Stomach (tissue), 9 donors: ENCODE data around the gene SEC61G. TPM values are rescaled to one million over a fixed set of nuclear protein-coding genes. Genes with fewer than 3 reads are reported as not detected.

Source experiments
- DNase-seq, 2 donors: peaks; one replicate each; pipeline versions ENCODE4 v3.0.0 to v3.0.0-alpha.2; 2013 to 2019
- H3K27ac ChIP-seq, 5 donors: fragments of 200-600 bp in 4 of 5; sonication (generic) in 4 of 5; one replicate each; pipeline ENCODE4 v1.5.1; 2013 to 2019; ENCODE audit warnings: mild to moderate bottlenecking in 1 of 5, moderate library complexity in 1 of 5
- H3K27me3 ChIP-seq, 3 donors: fragments of 200-600 bp; sonication (generic); one replicate each; pipeline ENCODE4 v1.5.1; 2017 to 2019; ENCODE audit warnings: mixed run types in 1 of 3
- H3K36me3 ChIP-seq, 4 donors: fragments of 200-600 bp; sonication (generic); 1 replicate in 3 of 4; 2 replicates in 1 of 4; pipeline ENCODE4 v1.5.1; 2016 to 2019
- H3K4me1 ChIP-seq, 4 donors: fragments of 200-600 bp; sonication (generic); one replicate each; pipeline ENCODE4 v1.5.1; 2016 to 2019
- H3K4me3 ChIP-seq, 4 donors: fragments of 200-600 bp; sonication (generic) in 3 of 4; one replicate each; pipeline ENCODE4 v1.5.1; 2016 to 2019; ENCODE audit warnings: mild to moderate bottlenecking in 1 of 4
- H3K9me3 ChIP-seq, 4 donors: fragments of 200-600 bp; sonication (generic); one replicate each; pipeline ENCODE4 v1.5.1; 2016 to 2019
- EP300 ChIP-seq: sonication (generic); formaldehyde crosslinking; IDR thresholded peaks from one replicate; pipeline ENCODE4 v1.6.1; 2017; ENCODE audit warnings: antibody characterized with exemption
- POLR2A ChIP-seq, 4 donors: fragments of 450-650 bp; IDR thresholded peaks; one replicate each; pipeline ENCODE4 v1.6.1; 2016; ENCODE audit warnings: antibody characterized with exemption in 4 of 4, control low read depth in 2 of 4, mild to moderate bottlenecking in 1 of 4, moderate library complexity in 1 of 4
- POLR2AphosphoS5 ChIP-seq, 3 donors: sonication (generic); formaldehyde crosslinking; IDR thresholded peaks; one replicate each; pipeline ENCODE4 v1.6.1; 2016; ENCODE audit warnings: antibody characterized with exemption in 3 of 3
- WGBS, 5 donors: extraction: QIAGEN DNeasy Blood & Tissue Kit in 3 of 5; methylation state at CpG; one replicate each; pipeline versions ENCODE4 v1.1.5 to v1.1.7; 2013 to 2018; 5-methylcytosine and 5-hydroxymethylcytosine counted together
- intact Hi-C: fragments of 100-400 bp; cut with DNase I; formaldehyde crosslinking; loops from one replicate; pipeline ENCODE4 v1.15.1; 2023; ENCODE audit warnings: low total_unique reads
- polyA plus RNA-seq, 3 donors: library from polyadenylated mRNA; stranded (reverse); fragments of 200-250 nt; gene quantifications; one replicate each; pipeline ENCODE4 v1.2.3, GENCODE V29; 2013
- total RNA-seq, 5 donors: library from RNA; depleted of rRNA; stranded (reverse); fragments of >200 nt; gene quantifications; one replicate each; pipeline versions ENCODE4 v1.1.0 to v1.2.3, GENCODE V29; 2014 to 2016
- TF ChIP-seq, protein P1 (sequence below), 7 experiments: fragments of 450-650 bp in 4 of 7; fragments of 200-600 bp in 3 of 7; sonication (generic) in 3 of 7; IDR thresholded peaks; one replicate each; pipeline ENCODE4 v1.5.1; 2016 to 2019; ENCODE audit warnings: antibody characterized with exemption in 7 of 7, control low read depth in 2 of 7, mild to moderate bottlenecking in 1 of 7
- donor health status: healthy with polysubstance abuse.
- donor health status: Bipolar disorder and iron deficiency.
- donor health status: healthy.

The SEC61G gene
- total and polyA plus RNA-seq, 8 donors, result 0.87 to 488 (median 135) TPM

DNA sequence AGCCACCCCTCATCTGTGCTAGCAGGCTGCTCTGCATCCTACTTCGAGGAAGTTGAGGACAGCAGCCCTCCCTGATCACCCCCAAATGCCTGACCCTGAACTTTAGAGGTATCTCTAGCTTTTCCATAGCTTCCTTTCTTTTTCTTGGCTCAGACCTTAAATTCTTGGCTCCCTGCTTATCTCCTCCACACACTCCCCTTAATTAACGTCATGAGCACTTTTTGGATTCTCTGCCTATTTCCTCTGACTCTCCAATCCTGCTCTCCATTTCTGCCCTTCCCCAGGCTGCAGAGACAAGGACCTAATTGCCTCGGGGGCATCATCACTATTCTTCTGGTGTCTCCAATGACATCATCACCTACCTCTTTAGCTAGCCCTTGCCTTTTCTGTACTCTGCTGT is 40.8 kb upstream of the SEC61G start:
- no peaks in the 10 kb centered on the region for H3K9me3 ChIP-seq
- H3K27ac ChIP-seq, result no peak overlapping the region
- intact Hi-C loops, result no loop called here
- no peaks in the 10 kb centered on the region for H3K36me3 ChIP-seq
- H3K27me3 ChIP-seq, result no peaks in the 10 kb centered on the region
- no peaks in the 10 kb centered on the region for H3K4me1 ChIP-seq
- no peak overlapping the region for H3K4me3 ChIP-seq
- no peak for DNase-seq
- WGBS, 5 donors, result 43 to 53% (median 50%) methylated on average over 3 of the region's 3 CpGs
- TF ChIP-seq, protein P1, sequence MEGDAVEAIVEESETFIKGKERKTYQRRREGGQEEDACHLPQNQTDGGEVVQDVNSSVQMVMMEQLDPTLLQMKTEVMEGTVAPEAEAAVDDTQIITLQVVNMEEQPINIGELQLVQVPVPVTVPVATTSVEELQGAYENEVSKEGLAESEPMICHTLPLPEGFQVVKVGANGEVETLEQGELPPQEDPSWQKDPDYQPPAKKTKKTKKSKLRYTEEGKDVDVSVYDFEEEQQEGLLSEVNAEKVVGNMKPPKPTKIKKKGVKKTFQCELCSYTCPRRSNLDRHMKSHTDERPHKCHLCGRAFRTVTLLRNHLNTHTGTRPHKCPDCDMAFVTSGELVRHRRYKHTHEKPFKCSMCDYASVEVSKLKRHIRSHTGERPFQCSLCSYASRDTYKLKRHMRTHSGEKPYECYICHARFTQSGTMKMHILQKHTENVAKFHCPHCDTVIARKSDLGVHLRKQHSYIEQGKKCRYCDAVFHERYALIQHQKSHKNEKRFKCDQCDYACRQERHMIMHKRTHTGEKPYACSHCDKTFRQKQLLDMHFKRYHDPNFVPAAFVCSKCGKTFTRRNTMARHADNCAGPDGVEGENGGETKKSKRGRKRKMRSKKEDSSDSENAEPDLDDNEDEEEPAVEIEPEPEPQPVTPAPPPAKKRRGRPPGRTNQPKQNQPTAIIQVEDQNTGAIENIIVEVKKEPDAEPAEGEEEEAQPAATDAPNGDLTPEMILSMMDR (IDR thresholded peaks at IDR 0.05), result no peak
- TF ChIP-seq POLR2AphosphoS5 (IDR thresholded peaks at IDR 0.05) (no peak), POLR2A (IDR thresholded peaks at IDR 0.05) (no peak), EP300 (no peak)

DNA sequence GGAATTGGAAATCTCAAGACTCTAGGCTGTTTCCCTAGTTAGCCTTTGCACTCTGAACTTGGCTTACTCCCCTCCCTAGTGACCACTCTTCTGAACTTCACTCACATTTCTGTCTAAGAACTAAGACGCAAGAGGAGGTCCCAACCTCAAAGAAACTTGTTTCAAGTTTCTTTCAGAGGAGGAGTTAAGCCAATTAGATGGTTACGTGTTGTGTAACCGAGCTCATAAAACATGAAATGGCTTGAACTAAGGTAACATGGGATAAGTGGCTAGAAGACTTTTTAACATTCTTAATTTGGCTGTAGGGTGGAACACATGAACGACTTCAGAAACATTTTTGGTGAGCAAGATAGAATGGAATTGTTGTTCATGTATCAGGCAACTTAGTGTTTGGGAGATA is 39.5 kb upstream of the SEC61G start:
- Histone ChIP-seq H3K36me3 (no peaks in the 10 kb centered on the region), H3K27me3 (no peaks in the 10 kb centered on the region), H3K4me1 (no peaks in the 10 kb centered on the region), H3K9me3 (no peaks in the 10 kb centered on the region), H3K4me3 (no peak overlapping the region), H3K27ac (no peak overlapping the region)
- 80 to 87% (median 83%) methylated on average over 4 of the region's 4 CpGs for WGBS, 5 donors
- TF ChIP-seq POLR2AphosphoS5 (IDR thresholded peaks at IDR 0.05) (no peak), EP300 (no peak), POLR2A (IDR thresholded peaks at IDR 0.05) (no peak)
- TF ChIP-seq, protein P1 (IDR thresholded peaks at IDR 0.05), result no peak
- intact Hi-C loops, result no loop called here
- no peak for DNase-seq

DNA sequence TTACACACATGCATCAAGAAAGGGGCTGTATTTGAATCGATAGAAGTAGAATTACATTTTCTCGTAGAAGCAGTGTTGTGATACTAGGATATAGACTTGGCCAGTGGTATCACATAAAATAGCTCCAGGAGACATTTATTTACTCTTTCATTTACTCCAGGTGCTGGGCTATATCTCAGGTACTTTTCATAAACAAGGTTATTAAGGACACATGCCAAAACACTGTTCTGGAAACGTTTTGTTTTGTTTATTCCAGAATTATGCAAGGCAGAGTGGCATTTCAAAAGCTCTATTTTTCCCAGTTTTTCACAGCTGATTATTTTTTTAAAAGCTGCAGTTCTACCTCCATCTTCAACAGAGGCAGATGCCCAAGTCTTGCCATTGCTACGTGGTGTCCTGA is 37.8 kb upstream of the SEC61G start:
- TF ChIP-seq, protein P1 (IDR thresholded peaks at IDR 0.05), result no peak
- TF ChIP-seq POLR2A (IDR thresholded peaks at IDR 0.05), result no peak
- no peak for TF ChIP-seq POLR2AphosphoS5 (IDR thresholded peaks at IDR 0.05)
- TF ChIP-seq EP300, result no peak
- whole genome bisulfite sequencing, 5 donors, result 69 to 78% (median 74%) methylated on average over 4 of the region's 4 CpGs
- DNase-seq, result no peak
- Histone ChIP-seq H3K4me1 (no peaks in the 10 kb centered on the region), H3K36me3 (no peaks in the 10 kb centered on the region), H3K27me3 (no peaks in the 10 kb centered on the region), H3K4me3 (no peak overlapping the region), H3K27ac (no peak overlapping the region), H3K9me3 (no peaks in the 10 kb centered on the region)
- intact Hi-C loops, result no loop called here

DNA sequence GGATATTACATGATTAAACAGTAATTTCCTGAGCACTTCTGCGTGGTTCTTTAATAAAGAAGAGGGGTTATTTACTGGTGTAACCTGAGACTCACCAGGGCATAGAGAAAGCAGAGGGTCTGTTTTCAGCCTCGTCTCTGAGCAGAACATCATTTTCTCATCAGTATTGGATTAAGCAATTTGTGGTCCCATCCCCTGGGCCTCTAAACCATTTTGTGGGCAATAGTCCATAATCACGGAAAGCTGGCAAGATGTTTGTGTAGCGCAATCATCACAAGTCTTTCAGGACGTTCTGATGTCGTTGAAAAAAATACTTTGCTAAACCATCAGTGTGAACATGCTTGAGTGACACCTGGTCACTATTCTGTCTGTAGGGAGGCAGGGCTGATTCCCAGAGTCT is 37.1 kb upstream of the SEC61G start:
- no peak for DNase-seq
- intact Hi-C loops, result no loop called here
- TF ChIP-seq EP300, result no peak
- no peak for TF ChIP-seq POLR2A (IDR thresholded peaks at IDR 0.05)
- no peak for TF ChIP-seq POLR2AphosphoS5 (IDR thresholded peaks at IDR 0.05)
- TF ChIP-seq, protein P1 (IDR thresholded peaks at IDR 0.05), result no peak
- H3K9me3 ChIP-seq, result no peaks in the 10 kb centered on the region
- H3K4me3 ChIP-seq, result no peak overlapping the region
- no peaks in the 10 kb centered on the region for H3K27me3 ChIP-seq
- H3K4me1 ChIP-seq, result no peaks in the 10 kb centered on the region
- H3K27ac ChIP-seq, result no peak overlapping the region
- no peaks in the 10 kb centered on the region for H3K36me3 ChIP-seq
- WGBS, 5 donors, result 53 to 74% (median 67%) methylated on average over 6 of the region's 6 CpGs
